ENCODE results near the gene AVPR1B.

Gene AVPR1B

GRCh38 chr1:206117151-206117948 is at the start of gene AVPR1B:
Gene AVPR1B, minus strand, starts transcription at chr1:206117388. Its CDS starts 498 bp downstream, at chr1:206116890.
- TF ChIP-seq CTCF (conservative IDR thresholded peaks at IDR 0.05), result no peak; the same call in 1 of the 2 replicates
- no peak for TF ChIP-seq ZFX (IDR thresholded peaks at IDR 0.05)
- no peak within 1 kb of the TSS for H3K27ac ChIP-seq

GRCh38 chr1:206145771-206146290 is 28.6 kb upstream of the AVPR1B start:
- no peak overlapping the region for H3K27ac ChIP-seq
- TF ChIP-seq ZFX (IDR thresholded peaks at IDR 0.05), result no peak
- TF ChIP-seq CTCF (conservative IDR thresholded peaks at IDR 0.05), result no peak

- no peak overlapping the region for H3K27ac ChIP-seq
- TF ChIP-seq ZFX (IDR thresholded peaks at IDR 0.05) (no peak), CTCF (conservative IDR thresholded peaks at IDR 0.05) (no peak)
These were observed 27.4 kb upstream of the AVPR1B start for GRCh38 chr1:206144605-206145004.

- TF ChIP-seq ZFX (IDR thresholded peaks at IDR 0.05), result no peak
- TF ChIP-seq CTCF (conservative IDR thresholded peaks at IDR 0.05), result no peak
These were observed 26.5 kb upstream of the AVPR1B start for GRCh38 chr1:206143537-206144172.

GRCh38 chr1:206142770-206143169 is 25.6 kb upstream of the AVPR1B start:
- H3K27ac ChIP-seq, result no peak overlapping the region
- no peak for TF ChIP-seq ZFX (IDR thresholded peaks at IDR 0.05)

More at GRCh38 chr1:206143537-206144172, 26.5 kb upstream of the AVPR1B start:
- no peak overlapping the region for H3K27ac ChIP-seq

GRCh38 chr1:206142011-206142410 is 24.8 kb upstream of the AVPR1B start:
- H3K27ac ChIP-seq, result no peak overlapping the region
- no peak for TF ChIP-seq CTCF (conservative IDR thresholded peaks at IDR 0.05)
- no peak for TF ChIP-seq ZFX (IDR thresholded peaks at IDR 0.05)

GRCh38 chr1:206136241-206136640 is 19.1 kb upstream of the AVPR1B start:
- no peak overlapping the region for H3K27ac ChIP-seq
- TF ChIP-seq ZFX (IDR thresholded peaks at IDR 0.05) (no peak), CTCF (conservative IDR thresholded peaks at IDR 0.05) (no peak)

Measured in C4-2B (cell line).